ENCODE data around the gene POLG.
A peak's percentile ranks its signal among the peaks of the same experiment; 100 is the strongest.

POLG gene

DNA sequence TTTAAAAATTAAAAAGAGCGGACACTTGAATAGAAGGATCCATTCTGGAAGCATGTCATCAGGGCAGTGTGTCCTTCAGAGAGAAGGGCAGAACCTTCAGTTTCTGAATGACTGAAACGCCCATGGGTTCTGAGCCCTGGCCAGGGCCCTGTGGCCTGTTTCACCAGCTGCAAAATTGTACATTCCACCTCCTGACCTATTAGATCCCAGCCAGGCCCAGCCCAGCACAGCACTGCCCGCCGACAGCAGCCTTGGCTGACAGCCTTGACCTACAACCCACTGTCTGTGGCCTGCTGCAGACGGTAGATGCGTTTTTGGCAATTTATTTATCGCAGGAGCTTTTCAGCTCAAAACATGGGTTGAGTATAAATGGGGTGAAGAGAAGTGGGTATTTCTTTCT, 5.9 kb upstream of the POLG start:
- H3K4me3 ChIP-seq (ENCODE audit: low read depth, low read length) = no peak overlapping the region
- DNase-seq (ENCODE audit: low read depth) = no peak
- TF ChIP-seq, protein P1, sequence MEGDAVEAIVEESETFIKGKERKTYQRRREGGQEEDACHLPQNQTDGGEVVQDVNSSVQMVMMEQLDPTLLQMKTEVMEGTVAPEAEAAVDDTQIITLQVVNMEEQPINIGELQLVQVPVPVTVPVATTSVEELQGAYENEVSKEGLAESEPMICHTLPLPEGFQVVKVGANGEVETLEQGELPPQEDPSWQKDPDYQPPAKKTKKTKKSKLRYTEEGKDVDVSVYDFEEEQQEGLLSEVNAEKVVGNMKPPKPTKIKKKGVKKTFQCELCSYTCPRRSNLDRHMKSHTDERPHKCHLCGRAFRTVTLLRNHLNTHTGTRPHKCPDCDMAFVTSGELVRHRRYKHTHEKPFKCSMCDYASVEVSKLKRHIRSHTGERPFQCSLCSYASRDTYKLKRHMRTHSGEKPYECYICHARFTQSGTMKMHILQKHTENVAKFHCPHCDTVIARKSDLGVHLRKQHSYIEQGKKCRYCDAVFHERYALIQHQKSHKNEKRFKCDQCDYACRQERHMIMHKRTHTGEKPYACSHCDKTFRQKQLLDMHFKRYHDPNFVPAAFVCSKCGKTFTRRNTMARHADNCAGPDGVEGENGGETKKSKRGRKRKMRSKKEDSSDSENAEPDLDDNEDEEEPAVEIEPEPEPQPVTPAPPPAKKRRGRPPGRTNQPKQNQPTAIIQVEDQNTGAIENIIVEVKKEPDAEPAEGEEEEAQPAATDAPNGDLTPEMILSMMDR (IDR thresholded peaks at IDR 0.05; ENCODE audit: control insufficient read depth, extremely low read depth, insufficient read depth) = no peak

DNA sequence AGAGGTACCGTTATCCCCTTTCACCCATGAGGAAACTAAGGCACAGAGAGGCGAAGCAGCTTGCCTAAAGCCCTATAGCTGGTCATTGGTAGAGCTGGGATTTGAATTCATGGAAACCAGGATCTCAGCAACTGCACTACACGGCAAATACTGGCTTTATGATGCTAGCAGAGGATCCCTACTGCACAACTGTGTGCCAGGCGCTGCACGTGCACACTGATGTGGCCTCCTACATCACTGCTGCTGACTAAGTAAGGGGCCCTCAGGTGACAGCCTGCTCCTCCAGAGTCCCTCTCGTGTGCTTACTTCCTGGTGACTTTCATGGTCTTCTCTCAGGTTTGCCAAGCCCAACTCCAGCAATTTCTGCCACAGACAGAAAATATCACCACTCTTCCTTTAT, 3.4 kb upstream of the POLG start:
- TF ChIP-seq, protein P1 (IDR thresholded peaks at IDR 0.05; ENCODE audit: control insufficient read depth, extremely low read depth, insufficient read depth) = no peak
- H3K4me3 ChIP-seq (ENCODE audit: low read depth, low read length) = no peak overlapping the region
- no peak for DNase-seq (ENCODE audit: low read depth)

DNA sequence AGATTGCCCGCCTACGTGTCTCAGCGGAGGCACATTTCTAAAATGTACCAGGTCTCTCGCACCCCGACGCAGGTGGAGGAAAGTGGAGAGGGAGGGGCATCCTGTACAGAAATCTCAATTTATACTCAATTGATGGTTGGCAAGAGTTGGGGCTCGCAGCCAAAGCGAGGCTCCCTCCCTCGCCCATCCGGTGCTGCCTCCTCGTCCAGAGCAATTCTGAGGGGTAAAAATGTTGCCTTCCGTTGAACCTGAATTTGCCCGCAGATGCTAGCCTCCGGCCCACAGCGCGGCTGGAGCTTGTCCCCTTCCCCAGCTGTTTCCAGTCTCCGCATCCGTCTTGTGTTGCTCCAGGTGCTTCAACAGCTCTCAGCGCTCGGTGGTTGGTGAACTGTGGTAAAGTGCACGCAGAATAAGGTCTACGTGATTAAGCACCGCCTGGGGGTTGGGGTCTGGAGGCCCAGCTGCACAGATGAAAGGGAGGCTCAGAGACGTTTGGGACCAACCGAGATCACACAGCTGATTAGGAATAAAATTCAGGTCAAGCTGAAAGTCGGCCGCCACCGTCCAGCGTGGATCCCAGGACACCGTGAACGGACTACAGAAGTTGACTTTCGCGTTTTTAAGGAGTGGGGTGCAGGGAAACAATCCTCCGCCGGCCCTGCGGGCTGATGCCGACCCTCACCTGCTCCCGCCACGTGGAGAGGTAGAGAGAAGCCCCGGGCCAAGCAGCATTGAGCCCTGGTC, 846 bp upstream of the POLG start:
- DNase-seq (ENCODE audit: low read depth) = no peak
- TF ChIP-seq, protein P1 (IDR thresholded peaks at IDR 0.05; ENCODE audit: control insufficient read depth, extremely low read depth, insufficient read depth) = no peak

DNA sequence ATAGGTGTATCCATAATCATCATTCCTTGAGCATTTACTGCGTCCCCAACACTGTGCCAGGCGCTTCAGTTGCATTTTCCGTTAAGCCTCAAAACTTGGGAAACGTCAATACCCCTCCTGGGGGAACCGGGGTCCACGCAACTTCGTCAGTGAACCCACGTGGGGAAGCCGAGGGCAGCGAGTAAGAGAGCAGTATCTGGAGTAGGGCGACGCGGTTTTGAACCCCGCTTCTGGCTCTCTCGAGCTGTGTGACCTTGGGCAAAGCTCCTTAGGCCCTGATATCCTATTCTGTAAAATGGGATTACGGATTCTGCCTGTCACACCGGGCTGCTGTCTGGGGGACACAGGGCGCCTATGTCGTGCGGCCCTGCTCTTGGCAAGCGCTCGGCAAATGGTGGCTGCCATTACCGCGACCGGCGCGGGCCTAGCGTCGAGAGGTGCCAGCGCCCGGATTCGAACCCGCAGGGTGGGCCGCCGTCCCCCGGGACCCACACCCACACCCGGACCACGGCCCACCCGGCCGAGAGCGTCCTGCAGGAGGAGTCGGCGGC, 590 bp downstream of the POLG start:
- peak overlapping the region; percentile 82 for H3K4me3 ChIP-seq (ENCODE audit: low read depth, low read length)
- TF ChIP-seq, protein P1 (IDR thresholded peaks at IDR 0.05; ENCODE audit: control insufficient read depth, extremely low read depth, insufficient read depth) = no peak
- no peak for DNase-seq (ENCODE audit: low read depth)

More for the DNA sequence above, 846 bp upstream of the POLG start:
- H3K4me3 ChIP-seq (ENCODE audit: low read depth, low read length) = peak overlapping the region; percentile 82

DNA sequence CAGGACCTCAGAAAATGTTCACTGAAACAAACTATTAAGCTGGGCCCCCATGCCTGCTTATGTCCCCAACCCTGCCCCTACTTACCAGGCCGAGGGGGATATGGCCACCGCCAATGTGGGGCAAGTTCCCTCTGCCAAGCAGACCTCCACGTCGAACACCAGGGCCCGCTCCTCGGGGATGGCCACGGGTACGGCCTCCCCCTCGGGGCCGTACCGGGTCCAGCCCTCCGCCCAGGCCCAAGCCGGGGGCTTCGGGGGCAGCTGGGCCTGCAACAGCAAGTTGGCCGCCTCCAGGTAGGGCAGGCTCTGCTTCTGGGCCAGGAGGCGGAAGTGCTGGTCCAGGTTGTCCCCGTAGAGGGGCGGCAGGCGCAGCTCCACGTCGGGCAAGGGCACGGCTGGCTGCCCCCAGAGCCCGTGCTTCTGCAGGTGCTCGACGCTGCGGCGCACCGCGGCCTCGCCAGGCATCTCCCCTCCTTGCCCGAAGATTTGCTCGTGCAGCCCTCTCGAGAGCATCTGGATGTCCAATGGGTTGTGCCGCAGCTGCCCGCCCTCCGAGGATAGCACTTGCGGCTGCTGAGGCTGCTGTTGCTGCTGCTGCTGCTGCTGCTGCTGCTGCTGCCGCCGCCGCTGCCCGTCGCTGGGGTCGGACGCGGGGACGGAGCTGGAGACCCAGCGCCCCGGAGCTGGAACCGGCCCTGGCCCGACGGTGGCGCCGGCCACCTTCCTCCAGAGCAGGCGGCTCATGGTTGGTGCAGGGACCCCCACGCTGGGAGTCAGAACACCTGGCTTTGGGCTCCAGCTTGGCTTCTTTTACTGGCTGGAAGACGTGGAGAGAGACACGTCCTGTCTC, 1.4 kb downstream of the POLG start:
- peak overlapping the region; percentile 82 for H3K4me3 ChIP-seq (ENCODE audit: low read depth, low read length)
- TF ChIP-seq, protein P1 (IDR thresholded peaks at IDR 0.05; ENCODE audit: control insufficient read depth, extremely low read depth, insufficient read depth) = no peak
- no peak for DNase-seq (ENCODE audit: low read depth)

DNA sequence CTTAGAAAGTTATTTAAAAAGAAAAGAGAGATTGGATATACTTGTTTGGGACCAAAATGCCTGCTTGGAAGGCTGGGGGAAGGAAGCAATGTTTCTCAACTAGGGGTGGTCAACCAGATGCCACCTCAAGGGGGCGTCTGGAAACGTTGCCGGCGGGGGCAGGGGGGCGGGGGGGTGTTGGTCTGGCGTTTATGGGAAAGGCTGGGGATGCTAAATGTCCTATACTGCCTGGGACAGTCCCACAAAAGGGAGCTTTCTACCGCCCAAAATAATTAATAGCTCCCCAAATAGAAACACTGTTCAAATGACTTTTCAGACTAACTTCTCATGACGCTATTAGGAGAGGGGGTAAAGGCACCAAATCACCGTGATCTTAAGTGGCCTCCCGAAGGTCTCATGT, 2.2 kb downstream of the POLG start:
- no peak for DNase-seq (ENCODE audit: low read depth)
- TF ChIP-seq, protein P1 (IDR thresholded peaks at IDR 0.05; ENCODE audit: control insufficient read depth, extremely low read depth, insufficient read depth) = 0 out of 2 replicates have a peak, but pooled peaks have one; percentile 20
- no peak overlapping the region for H3K4me3 ChIP-seq (ENCODE audit: low read depth, low read length)

All from LNCaP clone FGC (cell line).